ENCODE data around the gene PDE4B.
"Not testable (repeated sequence)": the region's sequence is repeated elsewhere in the genome, so short reads cannot be mapped to it uniquely, and the experiment has no call there.

Gene PDE4B

GRCh38 chr1:66069976-66070876 is 277.5 kb downstream of the PDE4B start:
- no peak for FAIRE-seq

GRCh38 chr1:66073388-66073787 is 280.7 kb downstream of the PDE4B start:
- no peak for FAIRE-seq

GRCh38 chr1:66074147-66074546 is 281.5 kb downstream of the PDE4B start:
- FAIRE-seq = no peak

GRCh38 chr1:66078412-66078811 is 285.7 kb downstream of the PDE4B start:
- no peak for FAIRE-seq

- FAIRE-seq = no peak
Observed at GRCh38 chr1:66083003-66083402, 290.3 kb downstream of the PDE4B start.

GRCh38 chr1:66084442-66084841 is 291.7 kb downstream of the PDE4B start:
- no peak for FAIRE-seq

- FAIRE-seq = no peak
Observed at GRCh38 chr1:66085600-66085999, 292.9 kb downstream of the PDE4B start.

GRCh38 chr1:66088787-66089186 is 296.1 kb downstream of the PDE4B start:
- FAIRE-seq = no peak

- FAIRE-seq = no peak
Observed at GRCh38 chr1:66090859-66091457, 298.3 kb downstream of the PDE4B start.

GRCh38 chr1:66095190-66095589 is 302.5 kb downstream of the PDE4B start:
- no peak for FAIRE-seq

GRCh38 chr1:66100959-66101358 is 308.3 kb downstream of the PDE4B start:
- not testable (repeated sequence) for FAIRE-seq

GRCh38 chr1:66104076-66104475 is 311.4 kb downstream of the PDE4B start:
- not testable (repeated sequence) for FAIRE-seq

- FAIRE-seq = no peak
Observed at GRCh38 chr1:66108624-66109023, 315.9 kb downstream of the PDE4B start.

- FAIRE-seq = no peak
Observed at GRCh38 chr1:66112744-66113400, 320.2 kb downstream of the PDE4B start.

- no peak for FAIRE-seq
Observed at GRCh38 chr1:66119148-66119547, 326.5 kb downstream of the PDE4B start.

- no peak for FAIRE-seq
Observed at GRCh38 chr1:66124670-66125069, 332.0 kb downstream of the PDE4B start.

- not testable (repeated sequence) for FAIRE-seq
Observed at GRCh38 chr1:66128641-66129040, 335.9 kb downstream of the PDE4B start.

GRCh38 chr1:66132324-66132723 is 339.6 kb downstream of the PDE4B start:
- FAIRE-seq = no peak

- no peak for FAIRE-seq
Observed at GRCh38 chr1:66134004-66134403, 341.3 kb downstream of the PDE4B start.

GRCh38 chr1:66135161-66135560 is 342.5 kb downstream of the PDE4B start:
- no peak for FAIRE-seq

GRCh38 chr1:66136423-66136822 is 343.7 kb downstream of the PDE4B start:
- not testable (repeated sequence) for FAIRE-seq

GRCh38 chr1:66137235-66137634 is 344.5 kb downstream of the PDE4B start:
- FAIRE-seq = no peak

GRCh38 chr1:66138613-66139012 is 345.9 kb downstream of the PDE4B start:
- no peak for FAIRE-seq

- no peak for FAIRE-seq
Observed at GRCh38 chr1:66140072-66140471, 347.4 kb downstream of the PDE4B start.

Data from A204.1 (cell line).